OCI-LY7 (cell line): Measurements from ENCODE around the gene BPIFB3. TPM values are rescaled to one million over a fixed set of nuclear protein-coding genes. Genes with fewer than 3 reads are reported as not detected.

Experiments used
- BruUV-seq: library from RNA; stranded (reverse); fragments of 400-500 nt; replicated peaks from 2 replicates; lab custom pipeline; 2021; lab: Mats Ljungman, UMichigan
- CTCF ChIA-PET: fragments of 300-600 bp; sonication (Branson Sonifier 250); formaldehyde crosslinking; loops from one replicate; lab custom pipeline; 2022; ENCODE audit warnings: antibody characterized with exemption; ENCODE audit not compliant: unreplicated experiment; lab: Charles Lee
- POLR2A ChIA-PET: fragments of 300-600 bp; sonication (Branson Sonifier 250); formaldehyde crosslinking; loops from one replicate; lab custom pipeline; 2022; ENCODE audit warnings: antibody characterized with exemption; lab: Charles Lee
- DNase-seq: peaks from one replicate; pipeline ENCODE4 v3.0.0-alpha.2; 2015; ENCODE audit warnings: low spot score
- H2AFZ ChIP-seq: fragments of 200-600 bp; sonication (generic), shearing (Covaris generic); 2 replicates; pipeline ENCODE4 v1.6.1; 2014; ENCODE audit warnings: mild to moderate bottlenecking, antibody characterized with exemption, low read length, moderate library complexity
- H3K27ac ChIP-seq: fragments of 200-600 bp; sonication (generic); 2 replicates; pipeline ENCODE4 v1.5.1; 2014; ENCODE audit warnings: mixed run types, low read depth, mild to moderate bottlenecking, moderate library complexity, low read length, inconsistent platforms; ENCODE audit not compliant: poor library complexity, severe bottlenecking
- H3K36me3 ChIP-seq: fragments of 200-600 bp; sonication (generic); 2 replicates; pipeline ENCODE4 v1.6.1; 2014; ENCODE audit warnings: mild to moderate bottlenecking, antibody characterized with exemption, low read length, moderate library complexity, mixed read lengths; ENCODE audit not compliant: insufficient read depth
- H3K4me1 ChIP-seq: fragments of 200-600 bp; sonication (generic); 2 replicates; pipeline ENCODE4 v1.5.1; 2014; ENCODE audit warnings: mild to moderate bottlenecking, low read length; ENCODE audit not compliant: insufficient read depth, poor library complexity, severe bottlenecking
- H3K4me2 ChIP-seq: fragments of 200-600 bp; sonication (generic); 2 replicates; pipeline ENCODE4 v1.6.1; 2014; ENCODE audit warnings: mild to moderate bottlenecking, low read length
- H3K4me3 ChIP-seq: fragments of 200-600 bp; sonication (generic); 2 replicates; pipeline ENCODE4 v1.5.1; 2014; ENCODE audit warnings: mild to moderate bottlenecking, low read depth, low read length; ENCODE audit not compliant: poor library complexity, severe bottlenecking
- H3K79me2 ChIP-seq: fragments of 200-600 bp; sonication (generic); 2 replicates; pipeline ENCODE4 v1.6.1; 2016; ENCODE audit warnings: low read depth, mild to moderate bottlenecking, low read length, moderate library complexity, mixed read lengths; ENCODE audit not compliant: insufficient read depth
- H3K9me2 ChIP-seq: fragments of 200-600 bp; sonication (generic); 2 replicates; pipeline ENCODE4 v1.6.1; 2016; ENCODE audit warnings: mild to moderate bottlenecking, low read length, mixed read lengths; ENCODE audit not compliant: insufficient read depth
- H3K9me3 ChIP-seq: fragments of 200-600 bp; sonication (generic); 2 replicates; pipeline ENCODE4 v1.6.1; 2014; ENCODE audit warnings: mild to moderate bottlenecking, mixed run types, low read length, mixed read lengths
- H4K20me1 ChIP-seq: fragments of 200-600 bp; sonication (generic); 2 replicates; pipeline ENCODE4 v1.6.1; 2014; ENCODE audit warnings: mild to moderate bottlenecking, antibody characterized with exemption, low read length, moderate library complexity, mixed read lengths; ENCODE audit not compliant: insufficient read depth
- EZH2phosphoT487 ChIP-seq: fragments of 200-600 bp; sonication (generic); IDR thresholded peaks from 2 replicates; pipeline ENCODE4 v1.6.1; 2018; ENCODE audit warnings: low read depth, borderline replicate concordance, mild to moderate bottlenecking, mixed run types, antibody characterized with exemption, low read length, moderate library complexity, mixed read lengths
- intact Hi-C: fragments of 100-400 bp; cut with micrococcal nuclease; formaldehyde crosslinking; loops from one replicate; pipeline ENCODE4 v1.10.0; 2022; ENCODE audit not compliant: unreplicated experiment
- total RNA-seq, 2 experiments: library from RNA; depleted of rRNA in 1 of 2; stranded (reverse); fragments of >200 nt in 1 of 2; shearing (Covaris generic) in 1 of 2; gene quantifications; 2 replicates each; pipeline ENCODE4 v1.2.3, GENCODE V29; 2014 to 2022
- TF ChIP-seq, protein P1 (sequence below): fragments of 200-600 bp; sonication (generic); conservative IDR thresholded peaks from 2 replicates; pipeline ENCODE4 v1.5.1; 2014; ENCODE audit warnings: mild to moderate bottlenecking, antibody characterized with exemption, low read length, moderate library complexity, mixed read lengths

BPIFB3 gene
- total RNA-seq, 2 experiments from 2014 or later, result not detected

DNA sequence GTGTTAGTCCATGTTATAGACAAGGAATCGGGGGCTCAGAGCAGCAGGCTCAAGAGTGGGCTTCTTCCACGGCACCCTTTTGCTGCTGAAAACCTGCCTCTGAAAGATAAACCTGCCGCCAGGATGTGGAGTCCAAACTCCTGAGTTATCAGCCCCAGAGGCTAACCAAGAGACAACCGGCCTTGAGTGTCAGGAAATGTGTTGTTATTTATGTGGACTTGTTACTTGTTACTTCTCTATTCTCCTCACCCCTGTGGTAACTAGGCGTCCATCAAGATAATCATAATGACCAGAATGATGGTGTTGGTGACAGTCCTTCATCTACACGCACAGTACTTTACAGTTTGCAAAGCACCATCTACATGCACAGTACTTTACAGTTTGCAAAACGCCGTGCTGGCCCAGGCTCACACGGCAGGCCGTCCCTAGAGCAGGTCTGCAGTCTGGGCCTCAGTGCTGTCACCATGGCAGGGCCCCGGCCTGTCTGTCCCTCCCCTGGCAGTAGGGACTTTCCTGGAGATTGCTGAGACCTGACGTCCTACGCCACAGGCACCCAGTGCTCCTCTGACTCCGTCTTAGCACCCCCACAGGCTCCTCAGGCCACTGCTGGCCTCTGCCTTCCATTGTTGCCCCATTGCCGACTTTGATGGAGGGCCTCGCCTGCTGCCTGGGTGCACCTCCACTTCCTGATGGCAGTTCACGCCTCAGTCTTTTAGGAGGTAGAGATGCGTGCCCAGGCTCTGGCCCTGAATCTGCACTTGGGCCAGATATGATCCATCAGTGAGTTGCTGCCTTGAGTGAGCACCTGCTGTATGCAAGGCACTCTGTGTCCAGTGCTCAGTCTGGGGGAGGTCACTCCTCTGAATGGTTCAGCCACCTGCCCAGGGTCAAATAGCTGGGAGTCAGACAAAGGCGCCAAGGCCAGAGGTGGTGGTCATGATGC, 16.7 kb downstream of the BPIFB3 start:
- H3K27ac ChIP-seq, result no peak overlapping the region
- CTCF ChIA-PET, result no interaction called here
- H3K4me2 ChIP-seq, result no peak overlapping the region
- TF ChIP-seq, protein P1, sequence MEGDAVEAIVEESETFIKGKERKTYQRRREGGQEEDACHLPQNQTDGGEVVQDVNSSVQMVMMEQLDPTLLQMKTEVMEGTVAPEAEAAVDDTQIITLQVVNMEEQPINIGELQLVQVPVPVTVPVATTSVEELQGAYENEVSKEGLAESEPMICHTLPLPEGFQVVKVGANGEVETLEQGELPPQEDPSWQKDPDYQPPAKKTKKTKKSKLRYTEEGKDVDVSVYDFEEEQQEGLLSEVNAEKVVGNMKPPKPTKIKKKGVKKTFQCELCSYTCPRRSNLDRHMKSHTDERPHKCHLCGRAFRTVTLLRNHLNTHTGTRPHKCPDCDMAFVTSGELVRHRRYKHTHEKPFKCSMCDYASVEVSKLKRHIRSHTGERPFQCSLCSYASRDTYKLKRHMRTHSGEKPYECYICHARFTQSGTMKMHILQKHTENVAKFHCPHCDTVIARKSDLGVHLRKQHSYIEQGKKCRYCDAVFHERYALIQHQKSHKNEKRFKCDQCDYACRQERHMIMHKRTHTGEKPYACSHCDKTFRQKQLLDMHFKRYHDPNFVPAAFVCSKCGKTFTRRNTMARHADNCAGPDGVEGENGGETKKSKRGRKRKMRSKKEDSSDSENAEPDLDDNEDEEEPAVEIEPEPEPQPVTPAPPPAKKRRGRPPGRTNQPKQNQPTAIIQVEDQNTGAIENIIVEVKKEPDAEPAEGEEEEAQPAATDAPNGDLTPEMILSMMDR, result no peak
- no peak for TF ChIP-seq EZH2phosphoT487
- H3K4me1 ChIP-seq, result no peaks in the 10 kb centered on the region
- no peak overlapping the region for H3K4me3 ChIP-seq
- no peak overlapping the region for H2AFZ ChIP-seq
- H3K79me2 ChIP-seq, result no peaks in the 10 kb centered on the region
- no peaks in the 10 kb centered on the region for H3K9me2 ChIP-seq
- no peak for DNase-seq
- POLR2A ChIA-PET, result interaction anchor here (0.6 kb wide), 1 partner anchor 30 kb away, joined by 3 read pairs; no protein-coding TSS in a partner anchor
- intact Hi-C loops, result no loop called here
- BruUV-seq, result no TSS peak
- no peaks in the 10 kb centered on the region for H3K36me3 ChIP-seq
- H4K20me1 ChIP-seq, result no peaks in the 10 kb centered on the region
- no peaks in the 10 kb centered on the region for H3K9me3 ChIP-seq

DNA sequence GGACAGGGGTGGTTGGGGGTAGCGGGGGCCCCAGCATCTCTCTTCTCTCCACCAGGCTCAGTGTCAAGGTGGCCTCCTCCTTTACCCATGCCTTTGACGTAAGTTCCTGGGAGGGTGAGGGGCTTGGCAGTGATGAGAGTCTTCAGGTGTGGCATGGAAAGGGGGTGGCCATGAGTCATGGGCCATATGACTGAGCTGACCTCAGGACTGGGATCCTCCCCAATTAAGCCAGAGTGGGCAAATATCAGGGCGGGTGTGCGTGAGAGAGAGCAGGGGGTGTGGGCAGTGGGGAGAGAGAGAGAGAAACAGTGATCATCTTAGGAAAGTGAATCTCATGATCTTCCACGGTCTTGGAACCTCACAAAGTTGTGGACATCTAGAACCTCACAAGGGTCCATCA, 17.5 kb downstream of the BPIFB3 start:
- no TSS peak for BruUV-seq

More for the DNA sequence above, 17.5 kb downstream of the BPIFB3 start:
- Histone ChIP-seq H3K9me2 (no peaks in the 10 kb centered on the region), H4K20me1 (no peaks in the 10 kb centered on the region), H2AFZ (no peak overlapping the region), H3K4me1 (no peaks in the 10 kb centered on the region), H3K27ac (no peak overlapping the region), H3K36me3 (no peaks in the 10 kb centered on the region), H3K4me3 (no peak overlapping the region), H3K9me3 (no peaks in the 10 kb centered on the region), H3K79me2 (no peaks in the 10 kb centered on the region), H3K4me2 (no peak overlapping the region)
- CTCF ChIA-PET, result no interaction called here
- no peak for TF ChIP-seq EZH2phosphoT487
- TF ChIP-seq, protein P1, result no peak
- intact Hi-C loops, result no loop called here
- POLR2A ChIA-PET, result interaction anchor here (0.6 kb wide), 1 partner anchor 31 kb away, joined by 3 read pairs; no protein-coding TSS in a partner anchor
- DNase-seq, result no peak
